GM19328 (cell line): ENCODE results near the gene EPC2.
"Not testable (repeated sequence)": the region's sequence is repeated elsewhere in the genome, so short reads cannot be mapped to it uniquely, and the experiment has no call there.

Experiments
- ATAC-seq: cut with Tn5 transposase; IDR thresholded peaks from one replicate; pipeline ENCODE4 v1.9.1; 2021; ENCODE audit warnings: mild to moderate bottlenecking, moderate library complexity; ENCODE audit not compliant: unreplicated experiment

EPC2 gene

GRCh38 chr2:148721520-148721931 lies 77.0 kb downstream of the EPC2 start:
- ATAC-seq = no peak

- no peak for ATAC-seq
These were observed 77.6 kb downstream of the EPC2 start for GRCh38 chr2:148721991-148722777.

GRCh38 chr2:148725564-148725963 lies 81.0 kb downstream of the EPC2 start:
- no peak for ATAC-seq

GRCh38 chr2:148726228-148726627 lies 81.7 kb downstream of the EPC2 start:
- ATAC-seq = no peak

GRCh38 chr2:148730085-148730484 lies 85.5 kb downstream of the EPC2 start:
- no peak for ATAC-seq

GRCh38 chr2:148737742-148738141 lies 93.2 kb downstream of the EPC2 start:
- no peak for ATAC-seq

GRCh38 chr2:148739454-148740105 lies 95.0 kb downstream of the EPC2 start:
- ATAC-seq = no peak

- ATAC-seq = no peak
These were observed 97.8 kb downstream of the EPC2 start for GRCh38 chr2:148742373-148742772.

- no peak for ATAC-seq
These were observed 100.8 kb downstream of the EPC2 start for GRCh38 chr2:148745151-148745851.

GRCh38 chr2:148746973-148747372 lies 102.4 kb downstream of the EPC2 start:
- ATAC-seq = no peak

- ATAC-seq = no peak
These were observed 107.4 kb downstream of the EPC2 start for GRCh38 chr2:148751907-148752306.

- ATAC-seq = no peak
These were observed 108.4 kb downstream of the EPC2 start for GRCh38 chr2:148752977-148753376.

- ATAC-seq = no peak
These were observed 110.3 kb downstream of the EPC2 start for GRCh38 chr2:148754864-148755263.

GRCh38 chr2:148756292-148756975 lies 111.9 kb downstream of the EPC2 start:
- ATAC-seq = no peak

- no peak for ATAC-seq
These were observed 120.3 kb downstream of the EPC2 start for GRCh38 chr2:148764815-148765214.

- no peak for ATAC-seq
These were observed 125.5 kb downstream of the EPC2 start for GRCh38 chr2:148770047-148770446.

- ATAC-seq = no peak
These were observed 137.0 kb downstream of the EPC2 start for GRCh38 chr2:148781544-148781943.

- ATAC-seq = no peak
These were observed 144.5 kb downstream of the EPC2 start for GRCh38 chr2:148789059-148789458.

GRCh38 chr2:148790172-148790571 lies 145.6 kb downstream of the EPC2 start:
- ATAC-seq = not testable (repeated sequence)

GRCh38 chr2:148794558-148794957 lies 150.0 kb downstream of the EPC2 start:
- ATAC-seq = no peak
